ENCODE measurements around the gene NBAS. TPM values are rescaled to one million over a fixed set of nuclear protein-coding genes. Genes with fewer than 3 reads are reported as not detected.

Gene NBAS
- total and polyA plus RNA-seq, 9 donors, result 25.8 to 48.9 (median 43.4) TPM

GRCh38 chr2:15435474-15435873 lies 125.7 kb downstream of the NBAS start:
- WGBS, 3 donors, result 73 to 76% (median 74%) methylated on average over 5 of the region's 5 CpGs
- Histone ChIP-seq H3K9me3 (no peaks in the 10 kb centered on the region), H3K4me1 (ENCODE audit: insufficient read depth) (no peaks in the 10 kb centered on the region), H3K36me3 (no peaks in the 10 kb centered on the region), H3K27me3 (no peaks in the 10 kb centered on the region), H3K27ac (no peak overlapping the region), H3K4me3 (no peak overlapping the region)
- DNase-seq, result no peak
- intact Hi-C loops (cut with DNase I), result no loop called here
- TF ChIP-seq CTCF (IDR thresholded peaks at IDR 0.05) (no peak), EP300 (IDR thresholded peaks at IDR 0.05) (no peak), POLR2A (IDR thresholded peaks at IDR 0.05) (no peak)

DNA sequence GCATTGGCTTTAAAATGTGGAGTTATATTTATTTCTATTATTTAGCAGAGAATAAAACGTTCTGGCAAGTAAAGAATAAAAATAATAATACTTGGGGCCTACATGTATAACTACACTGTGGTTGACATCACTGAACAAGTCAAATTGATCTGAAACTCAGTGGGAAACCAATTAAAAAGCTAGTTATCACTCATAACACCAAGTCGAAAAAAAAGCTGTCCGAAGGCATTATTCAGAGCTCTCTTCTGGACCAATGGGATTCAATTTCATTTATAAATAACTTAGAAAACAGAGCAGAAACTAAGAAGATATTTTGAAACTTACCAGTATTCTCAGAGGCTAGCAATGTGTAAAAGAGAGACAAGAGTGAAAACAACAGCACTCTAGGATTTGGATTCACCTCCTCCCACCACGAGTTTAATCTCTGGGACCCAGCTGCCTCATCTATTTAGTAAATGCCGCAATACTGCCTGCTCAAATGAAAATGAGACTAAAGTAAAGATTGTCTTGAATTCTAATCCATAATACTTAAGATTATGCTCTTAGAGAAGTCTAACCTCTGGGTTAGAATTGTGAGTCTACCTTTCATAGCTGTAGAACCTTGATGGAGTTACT lies 128.4 kb downstream of the NBAS start:
- Histone ChIP-seq H3K27me3 (no peaks in the 10 kb centered on the region), H3K4me1 (ENCODE audit: insufficient read depth) (no peaks in the 10 kb centered on the region), H3K9me3 (no peaks in the 10 kb centered on the region), H3K27ac (no peak overlapping the region), H3K4me3 (no peak overlapping the region), H3K36me3 (no peaks in the 10 kb centered on the region)
- TF ChIP-seq CTCF (IDR thresholded peaks at IDR 0.05) (no peak), POLR2A (IDR thresholded peaks at IDR 0.05) (no peak), EP300 (IDR thresholded peaks at IDR 0.05) (no peak)
- WGBS, 3 donors, result 87 to 89% (median 88%) methylated on average over 5 of the region's 5 CpGs
- intact Hi-C loops (cut with DNase I), result no loop called here
- DNase-seq, result no peak

DNA sequence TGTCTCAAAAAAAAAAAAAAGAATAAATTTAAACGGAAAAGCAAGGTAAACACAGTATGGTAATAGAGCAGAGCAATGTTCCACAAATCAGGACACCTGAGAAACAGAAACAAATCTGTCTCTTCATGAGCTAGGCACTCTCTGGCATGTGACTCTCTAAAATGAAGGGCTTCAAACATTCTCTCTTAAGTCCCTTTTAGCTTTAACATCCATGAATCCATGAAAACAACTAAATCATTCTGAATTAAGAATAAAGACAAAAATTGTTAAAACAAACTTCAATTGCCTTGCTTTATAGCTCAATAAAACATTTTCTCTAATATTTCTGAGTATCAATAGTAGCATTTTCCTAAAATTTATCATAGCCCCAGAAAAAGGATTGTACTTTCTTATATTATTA lies 132.1 kb downstream of the NBAS start:
- H3K27me3 ChIP-seq, result no peaks in the 10 kb centered on the region
- H3K27ac ChIP-seq, result no peak overlapping the region
- H3K9me3 ChIP-seq, result no peaks in the 10 kb centered on the region
- DNase-seq, result no peak
- TF ChIP-seq EP300 (IDR thresholded peaks at IDR 0.05) (no peak), CTCF (IDR thresholded peaks at IDR 0.05) (no peak)
- 89 to 93% (median 89%) methylated on average over 1 of the region's 1 CpG for WGBS, 3 donors
- H3K4me3 ChIP-seq, result no peak overlapping the region
- H3K4me1 ChIP-seq (ENCODE audit: insufficient read depth), result no peaks in the 10 kb centered on the region
- no peaks in the 10 kb centered on the region for H3K36me3 ChIP-seq
- intact Hi-C loops (cut with DNase I), result no loop called here

- Histone ChIP-seq H3K36me3 (no peaks in the 10 kb centered on the region), H3K27ac (no peak overlapping the region), H3K27me3 (no peaks in the 10 kb centered on the region), H3K4me1 (ENCODE audit: insufficient read depth) (no peaks in the 10 kb centered on the region), H3K9me3 (no peaks in the 10 kb centered on the region), H3K4me3 (no peak overlapping the region)
- TF ChIP-seq EP300 (IDR thresholded peaks at IDR 0.05) (no peak), CTCF (IDR thresholded peaks at IDR 0.05) (no peak), POLR2A (IDR thresholded peaks at IDR 0.05) (no peak)
- intact Hi-C loops (cut with DNase I), result no loop called here
- DNase-seq, result no peak
These were observed 133.1 kb downstream of the NBAS start for GRCh38 chr2:15427987-15428386.

All from ovary (tissue), 9 donors.